ENCODE measurements around the gene BBOX1. TPM values are rescaled to one million over a fixed set of nuclear protein-coding genes. Genes with fewer than 3 reads are reported as not detected.
"Not testable (repeated sequence)": the region's sequence is repeated elsewhere in the genome, so short reads cannot be mapped to it uniquely, and the experiment has no call there.

The BBOX1 gene
- total RNA-seq, 1 donor from 2014 or later, result not detected

DNA sequence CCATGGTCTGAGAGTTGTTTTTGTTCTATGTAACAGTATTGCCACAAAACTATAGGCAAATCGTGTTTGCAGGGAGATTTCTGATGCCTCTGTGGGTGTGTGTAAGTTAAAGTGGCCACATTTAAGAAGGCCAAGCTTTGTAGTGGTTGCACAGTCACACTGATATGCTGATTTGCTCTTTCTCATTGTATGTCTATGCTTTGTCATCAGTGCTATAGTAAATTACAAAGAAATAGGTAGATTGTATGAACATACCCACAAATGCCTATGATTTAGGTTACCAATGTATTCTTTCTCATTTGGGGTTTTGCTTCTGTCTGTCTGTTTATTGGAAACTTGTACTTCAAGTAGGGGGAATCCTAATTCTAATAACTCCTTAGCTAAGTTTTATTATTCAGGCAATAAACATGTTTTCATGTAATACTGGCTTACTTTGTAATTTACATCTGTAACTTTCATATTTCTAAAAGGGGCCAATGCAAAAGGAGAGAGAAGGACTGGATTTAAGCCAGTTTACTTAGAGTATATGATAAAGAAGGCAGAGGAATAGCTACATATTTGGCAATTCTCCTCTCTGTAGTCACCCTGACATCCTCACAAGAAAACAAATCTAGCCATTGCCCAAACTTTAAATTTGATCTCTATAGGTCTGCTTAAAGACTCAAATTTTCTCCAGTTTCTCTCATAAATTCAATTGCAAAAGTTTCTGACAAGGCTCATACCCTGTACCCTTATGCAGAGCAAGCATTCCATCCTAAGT is 44.7 kb upstream of the BBOX1 start:
- TF ChIP-seq, protein P1, sequence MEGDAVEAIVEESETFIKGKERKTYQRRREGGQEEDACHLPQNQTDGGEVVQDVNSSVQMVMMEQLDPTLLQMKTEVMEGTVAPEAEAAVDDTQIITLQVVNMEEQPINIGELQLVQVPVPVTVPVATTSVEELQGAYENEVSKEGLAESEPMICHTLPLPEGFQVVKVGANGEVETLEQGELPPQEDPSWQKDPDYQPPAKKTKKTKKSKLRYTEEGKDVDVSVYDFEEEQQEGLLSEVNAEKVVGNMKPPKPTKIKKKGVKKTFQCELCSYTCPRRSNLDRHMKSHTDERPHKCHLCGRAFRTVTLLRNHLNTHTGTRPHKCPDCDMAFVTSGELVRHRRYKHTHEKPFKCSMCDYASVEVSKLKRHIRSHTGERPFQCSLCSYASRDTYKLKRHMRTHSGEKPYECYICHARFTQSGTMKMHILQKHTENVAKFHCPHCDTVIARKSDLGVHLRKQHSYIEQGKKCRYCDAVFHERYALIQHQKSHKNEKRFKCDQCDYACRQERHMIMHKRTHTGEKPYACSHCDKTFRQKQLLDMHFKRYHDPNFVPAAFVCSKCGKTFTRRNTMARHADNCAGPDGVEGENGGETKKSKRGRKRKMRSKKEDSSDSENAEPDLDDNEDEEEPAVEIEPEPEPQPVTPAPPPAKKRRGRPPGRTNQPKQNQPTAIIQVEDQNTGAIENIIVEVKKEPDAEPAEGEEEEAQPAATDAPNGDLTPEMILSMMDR (IDR thresholded peaks at IDR 0.05; ENCODE audit: unreplicated experiment), result no peak
- no peak overlapping the region for H3K27ac Mint-ChIP-seq (ENCODE audit: unreplicated experiment)
- DNase-seq (ENCODE audit: low spot score), result no peak
- H3K4me3 Mint-ChIP-seq (ENCODE audit: unreplicated experiment), result no peak overlapping the region
- H3K4me1 Mint-ChIP-seq (ENCODE audit: unreplicated experiment), result no peaks in the 10 kb centered on the region
- H3K36me3 Mint-ChIP-seq (ENCODE audit: low read depth, unreplicated experiment), result no peaks in the 10 kb centered on the region
- no peaks in the 10 kb centered on the region for H3K9me3 Mint-ChIP-seq (ENCODE audit: unreplicated experiment)
- H3K27me3 Mint-ChIP-seq (ENCODE audit: unreplicated experiment), result no peaks in the 10 kb centered on the region

DNA sequence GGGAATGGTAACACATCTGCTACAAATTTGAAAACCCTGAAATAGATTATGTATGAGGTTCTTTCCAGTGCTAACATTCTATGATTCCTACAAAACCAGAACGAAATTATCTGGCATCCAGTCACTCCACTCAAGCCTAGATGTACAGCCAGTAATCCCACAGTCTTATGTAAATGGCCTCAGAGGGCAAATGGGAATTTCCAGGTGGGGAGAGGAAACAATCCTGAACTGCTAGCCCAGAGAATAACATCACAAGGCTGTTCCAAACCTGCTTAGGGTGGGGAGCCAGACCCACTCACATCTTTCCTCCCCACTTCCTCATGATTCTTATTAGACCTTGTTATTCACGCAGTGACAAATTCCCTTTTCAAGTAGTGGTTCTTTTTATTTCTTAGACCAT is 43.2 kb upstream of the BBOX1 start:
- no peaks in the 10 kb centered on the region for H3K9me3 Mint-ChIP-seq (ENCODE audit: unreplicated experiment)
- H3K27ac Mint-ChIP-seq (ENCODE audit: unreplicated experiment), result no peak overlapping the region
- H3K4me3 Mint-ChIP-seq (ENCODE audit: unreplicated experiment), result no peak overlapping the region
- no peaks in the 10 kb centered on the region for H3K4me1 Mint-ChIP-seq (ENCODE audit: unreplicated experiment)
- no peaks in the 10 kb centered on the region for H3K27me3 Mint-ChIP-seq (ENCODE audit: unreplicated experiment)
- H3K36me3 Mint-ChIP-seq (ENCODE audit: low read depth, unreplicated experiment), result no peaks in the 10 kb centered on the region
- TF ChIP-seq, protein P1 (IDR thresholded peaks at IDR 0.05; ENCODE audit: unreplicated experiment), result no peak
- DNase-seq (ENCODE audit: low spot score), result no peak

DNA sequence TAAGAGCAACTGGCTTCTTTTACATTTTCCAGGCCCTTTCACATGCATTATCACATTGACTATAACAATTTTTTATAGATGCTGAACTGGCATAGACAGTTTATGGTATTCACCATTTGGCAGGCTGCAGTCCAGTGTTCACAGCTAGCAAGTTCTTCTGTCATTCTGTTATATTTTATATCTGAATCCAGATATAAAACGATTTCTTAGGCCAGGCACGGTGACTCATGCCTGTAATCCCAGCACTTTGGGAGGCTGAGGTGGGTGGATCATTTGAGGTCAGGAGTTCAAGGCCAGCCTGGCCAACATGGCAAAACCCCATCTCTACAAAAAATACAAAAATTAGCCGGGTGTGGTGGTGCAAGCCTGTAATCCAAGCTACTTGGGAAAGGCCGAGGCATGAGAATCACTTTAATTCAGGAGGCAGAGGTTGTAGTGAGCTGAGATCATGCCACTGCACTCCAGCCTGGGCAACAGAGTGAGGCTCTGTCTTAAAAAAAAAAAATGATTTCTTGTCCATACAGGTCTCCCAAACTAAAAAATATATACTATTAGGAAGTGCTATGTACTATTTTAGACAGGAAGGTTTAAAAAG is 39.4 kb upstream of the BBOX1 start:
- H3K27ac Mint-ChIP-seq (ENCODE audit: unreplicated experiment); H3K36me3 Mint-ChIP-seq (ENCODE audit: low read depth, unreplicated experiment); H3K4me1 Mint-ChIP-seq (ENCODE audit: unreplicated experiment); H3K27me3 Mint-ChIP-seq (ENCODE audit: unreplicated experiment); H3K4me3 Mint-ChIP-seq (ENCODE audit: unreplicated experiment); DNase-seq (ENCODE audit: low spot score); H3K9me3 Mint-ChIP-seq (ENCODE audit: unreplicated experiment): not testable (repeated sequence)

DNA sequence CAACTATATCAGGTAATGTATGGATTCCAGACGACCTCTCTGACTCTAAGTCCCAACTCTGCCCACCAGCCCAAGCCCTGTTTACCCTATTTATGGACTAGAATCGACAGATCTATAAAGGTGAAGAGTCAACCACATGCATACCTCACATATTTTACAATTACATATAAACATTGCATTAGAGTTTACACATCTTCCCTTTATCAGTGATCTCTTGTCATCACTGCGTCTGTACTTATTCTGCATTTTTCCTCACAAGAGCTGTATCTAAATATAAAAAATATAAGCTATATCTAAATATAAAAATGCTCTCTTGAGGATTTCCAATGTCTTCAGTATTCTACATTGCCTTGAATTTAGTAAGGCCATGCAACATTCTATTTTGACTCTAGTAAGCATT is 38.2 kb upstream of the BBOX1 start:
- TF ChIP-seq, protein P1 (IDR thresholded peaks at IDR 0.05; ENCODE audit: unreplicated experiment), result no peak
- H3K27ac Mint-ChIP-seq (ENCODE audit: unreplicated experiment), result no peak overlapping the region
- no peak for DNase-seq (ENCODE audit: low spot score)
- no peak overlapping the region for H3K4me3 Mint-ChIP-seq (ENCODE audit: unreplicated experiment)
- H3K36me3 Mint-ChIP-seq (ENCODE audit: low read depth, unreplicated experiment), result no peaks in the 10 kb centered on the region
- H3K9me3 Mint-ChIP-seq (ENCODE audit: unreplicated experiment), result no peaks in the 10 kb centered on the region
- H3K4me1 Mint-ChIP-seq (ENCODE audit: unreplicated experiment), result no peaks in the 10 kb centered on the region
- H3K27me3 Mint-ChIP-seq (ENCODE audit: unreplicated experiment), result no peaks in the 10 kb centered on the region

DNA sequence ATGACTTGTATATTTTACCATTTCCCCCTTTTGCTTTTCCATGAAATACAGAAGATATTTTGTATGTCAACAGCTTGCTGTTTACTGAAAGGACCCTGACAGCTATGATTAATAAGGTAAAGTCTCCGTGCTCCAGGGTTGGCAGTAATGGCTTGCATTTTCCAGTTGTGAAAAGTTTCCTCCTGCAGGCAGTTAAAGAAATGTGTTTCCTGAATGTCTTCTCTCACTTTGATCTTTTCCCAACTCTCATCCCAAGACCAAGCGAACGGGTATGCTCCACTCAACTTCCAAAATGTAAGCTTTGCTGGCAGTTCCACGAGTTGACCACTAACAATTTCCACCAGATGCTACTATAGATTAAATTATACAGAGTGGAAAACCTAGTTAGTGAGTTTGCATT is 37.8 kb upstream of the BBOX1 start:
- Mint-ChIP-seq H3K4me1 (ENCODE audit: unreplicated experiment) (no peaks in the 10 kb centered on the region), H3K27ac (ENCODE audit: unreplicated experiment) (no peak overlapping the region), H3K27me3 (ENCODE audit: unreplicated experiment) (no peaks in the 10 kb centered on the region), H3K4me3 (ENCODE audit: unreplicated experiment) (no peak overlapping the region), H3K9me3 (ENCODE audit: unreplicated experiment) (no peaks in the 10 kb centered on the region), H3K36me3 (ENCODE audit: low read depth, unreplicated experiment) (no peaks in the 10 kb centered on the region)
- TF ChIP-seq, protein P1 (IDR thresholded peaks at IDR 0.05; ENCODE audit: unreplicated experiment), result no peak
- no peak for DNase-seq (ENCODE audit: low spot score)
